SK-N-SH (cell line): ENCODE results near the gene GAS7. TPM values are rescaled to one million over a fixed set of nuclear protein-coding genes. Genes with fewer than 3 reads are reported as not detected.

Source experiments
- CTCF ChIA-PET: fragments of 300-600, 350-600 bp; formaldehyde crosslinking; extraction: SDS; loops from one replicate; lab custom pipeline; 2021; lab: Yijun Ruan, JAX
- POLR2A ChIA-PET: fragments of 350-600 bp; sonication (Branson Sonifier 250); formaldehyde crosslinking; extraction: SDS; loops from one replicate; lab custom pipeline; 2020; ENCODE audit warnings: antibody characterized with exemption, inconsistent platforms; lab: Yijun Ruan, JAX
- DNase-seq: peaks from one replicate; pipeline ENCODE4 v3.0.0; 2012
- H2AFZ ChIP-seq: fragments of 200-600 bp; sonication (generic); 2 replicates; pipeline ENCODE4 v1.8.1; 2016; ENCODE audit warnings: antibody characterized with exemption, mild to moderate bottlenecking, low read depth
- H3F3A ChIP-seq: fragments of 200-600 bp; sonication (generic); replicated peaks from 2 replicates; pipeline ENCODE3; 2016; ENCODE audit warnings: antibody characterized with exemption, mild to moderate bottlenecking; ENCODE audit not compliant: insufficient read depth
- H3K27ac ChIP-seq, 2 experiments: fragments of 200-500 bp in 1 of 2; fragments of 200-600 bp in 1 of 2; sonication (Bioruptor generic) in 1 of 2; sonication (generic), shearing (Covaris generic) in 1 of 2; 2 replicates each; pipeline versions ENCODE4 v1.5.1 to v1.6.1; 2014 to 2016; ENCODE audit warnings: low read depth in 2 of 2, inconsistent platforms in 1 of 2, low read length in 1 of 2, mild to moderate bottlenecking in 1 of 2, mixed read lengths in 1 of 2
- H3K27me3 ChIP-seq: fragments of 200-600 bp; sonication (generic), shearing (Covaris generic); 2 replicates; pipeline ENCODE4 v1.6.1; 2016; ENCODE audit warnings: mixed run types; ENCODE audit not compliant: insufficient read depth
- H3K36me3 ChIP-seq, 2 experiments: fragments of 200-500 bp in 1 of 2; fragments of 200-600 bp in 1 of 2; sonication (Bioruptor generic) in 1 of 2; sonication (generic) in 1 of 2; replicated peaks in 1 of 2; 2 replicates each; pipeline versions ENCODE3 to v1.5.1; 2014 to 2016; ENCODE audit warnings: low read length in 1 of 2, mild to moderate bottlenecking in 1 of 2; ENCODE audit not compliant: insufficient read depth in 2 of 2, control insufficient read depth in 1 of 2
- H3K4me1 ChIP-seq, 2 experiments: fragments of 200-500 bp in 1 of 2; fragments of 200-600 bp in 1 of 2; sonication (Bioruptor generic) in 1 of 2; sonication (generic), shearing (Covaris generic) in 1 of 2; 2 replicates each; pipeline versions ENCODE4 v1.5.1 to v1.6.1; 2014 to 2016; ENCODE audit warnings: low read depth in 1 of 2, low read length in 1 of 2, mixed run types in 1 of 2; ENCODE audit not compliant: insufficient read depth in 2 of 2, control insufficient read depth in 1 of 2
- H3K4me2 ChIP-seq: fragments of 200-600 bp; sonication (generic), shearing (Covaris generic); 2 replicates; pipeline ENCODE4 v1.6.1; 2017; ENCODE audit warnings: mixed run types
- H3K4me3 ChIP-seq, 2 experiments: fragments of 200-500 bp in 1 of 2; fragments of 200-600 bp in 1 of 2; sonication (Bioruptor generic) in 1 of 2; sonication (generic), shearing (Covaris generic) in 1 of 2; 2 replicates each; pipeline versions ENCODE4 v1.5.1 to v1.8.1; 2014 to 2016; ENCODE audit warnings: low read depth in 2 of 2, inconsistent platforms in 1 of 2, low read length in 1 of 2, mild to moderate bottlenecking in 1 of 2, mixed read lengths in 1 of 2, moderate library complexity in 1 of 2
- H3K79me2 ChIP-seq: fragments of 200-600 bp; sonication (generic); 2 replicates; pipeline ENCODE4 v1.8.1; 2017; ENCODE audit warnings: mild to moderate bottlenecking; ENCODE audit not compliant: insufficient read depth
- H3K9ac ChIP-seq: fragments of 200-600 bp; sonication (generic); 2 replicates; pipeline ENCODE4 v1.6.1; 2017; ENCODE audit warnings: mixed run types
- H3K9me2 ChIP-seq: fragments of 200-600 bp; sonication (generic); 2 replicates; pipeline ENCODE4 v1.6.1; 2017; ENCODE audit warnings: mixed run types
- H3K9me3 ChIP-seq: fragments of 200-600 bp; sonication (generic); 2 replicates; pipeline ENCODE4 v1.6.1; 2017; ENCODE audit warnings: mixed run types, mild to moderate bottlenecking, moderate library complexity
- H4K20me1 ChIP-seq: fragments of 200-600 bp; sonication (generic); 2 replicates; pipeline ENCODE4 v1.6.1; 2017; ENCODE audit warnings: mild to moderate bottlenecking, mixed run types; ENCODE audit not compliant: insufficient read depth
- ELF1 ChIP-seq: IDR thresholded peaks from 2 replicates; pipeline ENCODE4 v1.4.0; 2012
- EP300 ChIP-seq, 2 experiments: IDR thresholded peaks; 2 replicates each; pipeline versions ENCODE4 v1.4.0 to v1.6.1; 2012; ENCODE audit warnings: borderline replicate concordance in 1 of 2, low read depth in 1 of 2, low read length in 1 of 2
- EZH2phosphoT487 ChIP-seq: fragments of 200-600 bp; sonication (generic); IDR thresholded peaks from 2 replicates; pipeline ENCODE4 v1.6.1; 2017; ENCODE audit warnings: low read depth, mixed run types, mild to moderate bottlenecking, antibody characterized with exemption, moderate library complexity, borderline replicate concordance
- GABPA ChIP-seq: IDR thresholded peaks from 2 replicates; pipeline ENCODE4 v1.4.0; 2012; ENCODE audit warnings: low read depth, mild to moderate bottlenecking
- GATA2 ChIP-seq: sonication (generic); formaldehyde crosslinking; IDR thresholded peaks from 2 replicates; pipeline ENCODE4 v1.5.0; 2020; ENCODE audit warnings: mild to moderate bottlenecking, missing genetic modification reagents
- MEF2A ChIP-seq: IDR thresholded peaks from 2 replicates; pipeline ENCODE4 v1.4.0; 2012; ENCODE audit warnings: low read depth, borderline replicate concordance
- RCOR1 ChIP-seq: fragments of 150-350 bp; IDR thresholded peaks from 2 replicates; pipeline ENCODE4 v1.6.1; 2017; ENCODE audit warnings: antibody characterized with exemption, low read length
- RFX5 ChIP-seq: IDR thresholded peaks from 2 replicates; pipeline ENCODE4 v1.6.1; 2012; ENCODE audit warnings: mild to moderate bottlenecking, improper control_type of control experiment, low read length
- RXRA ChIP-seq: IDR thresholded peaks from 2 replicates; pipeline ENCODE4 v1.4.0; 2012; ENCODE audit warnings: low read depth, mild to moderate bottlenecking, borderline replicate concordance
- TCF12 ChIP-seq: IDR thresholded peaks from 2 replicates; pipeline ENCODE4 v1.4.0; 2012
- YY1 ChIP-seq: IDR thresholded peaks from 2 replicates; pipeline ENCODE4 v1.4.0; 2012; ENCODE audit warnings: low read depth, mild to moderate bottlenecking
- WGBS: methylation state at CpG from one replicate; pipeline ENCODE4 v1.1.6; 2017; ENCODE audit warnings: low lambda C conversion rate; 5-methylcytosine and 5-hydroxymethylcytosine counted together
- polyA plus RNA-seq, 3 experiments: library from polyadenylated mRNA; depleted of rRNA; stranded (reverse); fragments of >200 nt; gene quantifications; 2 replicates each; pipeline ENCODE4 v1.2.3, GENCODE V29; 2012
- TF ChIP-seq, protein P1 (sequence below): fragments of 150-350 bp; IDR thresholded peaks from 2 replicates; pipeline ENCODE4 v1.6.1; 2016; ENCODE audit warnings: mild to moderate bottlenecking, low read depth, low read length
- TF ChIP-seq, protein P2 (sequence below): fragments of 200-600 bp; sonication (generic); IDR thresholded peaks from 2 replicates; pipeline ENCODE4 v1.6.1; 2017; ENCODE audit warnings: antibody characterized with exemption, mild to moderate bottlenecking, moderate library complexity
- TF ChIP-seq, protein P3 (sequence below): fragments of 150-350 bp; IDR thresholded peaks from 2 replicates; pipeline ENCODE4 v1.6.1; 2017; ENCODE audit warnings: antibody characterized with exemption, low read length, low read depth, borderline replicate concordance

The GAS7 gene
- polyA plus RNA-seq, 1 of the 3 experiments (the other 2 are of a cell fraction) = 0.12 TPM

DNA sequence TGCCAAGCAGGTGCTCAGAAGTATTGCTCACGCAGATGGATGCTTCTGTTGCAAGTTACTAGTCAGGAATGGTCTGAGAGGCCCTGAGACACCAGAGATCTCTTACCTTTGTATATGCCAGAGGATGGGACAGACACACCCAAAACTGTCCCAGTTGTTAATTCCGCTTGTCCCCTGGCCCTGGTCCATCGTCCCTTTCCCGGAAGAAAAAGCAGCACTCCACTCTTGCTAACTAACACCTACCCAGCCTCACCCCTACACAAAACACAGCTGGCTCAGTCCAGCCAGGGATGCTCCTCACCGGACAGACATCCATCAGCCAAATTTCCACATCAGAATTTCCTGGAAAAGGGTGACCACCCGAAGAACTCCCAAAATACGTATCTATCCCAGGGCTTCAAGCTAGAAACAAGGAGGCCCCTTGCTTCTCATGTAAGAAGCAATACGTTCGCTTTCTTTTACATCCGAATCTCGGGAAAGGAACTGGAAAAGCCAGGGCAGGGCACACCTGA lies 2.0 kb downstream of the GAS7 start:
- no peak for DNase-seq
- Histone ChIP-seq H2AFZ (no peak overlapping the region), H3K27ac (no peak overlapping the region), H3K4me2 (no peak overlapping the region), H3K4me1 (no peaks in the 10 kb centered on the region), H3K79me2 (no peaks in the 10 kb centered on the region), H3K9me3 (no peaks in the 10 kb centered on the region), H3K4me3 (no peak overlapping the region), H3K9ac (no peak overlapping the region), H3K27me3 (peaks cover 50% of the 10 kb centered on the region), H3F3A (no peaks in the 10 kb centered on the region), H3K36me3 (no peaks in the 10 kb centered on the region), H4K20me1 (no peaks in the 10 kb centered on the region), H3K9me2 (no peaks in the 10 kb centered on the region)
- TF ChIP-seq, protein P1, sequence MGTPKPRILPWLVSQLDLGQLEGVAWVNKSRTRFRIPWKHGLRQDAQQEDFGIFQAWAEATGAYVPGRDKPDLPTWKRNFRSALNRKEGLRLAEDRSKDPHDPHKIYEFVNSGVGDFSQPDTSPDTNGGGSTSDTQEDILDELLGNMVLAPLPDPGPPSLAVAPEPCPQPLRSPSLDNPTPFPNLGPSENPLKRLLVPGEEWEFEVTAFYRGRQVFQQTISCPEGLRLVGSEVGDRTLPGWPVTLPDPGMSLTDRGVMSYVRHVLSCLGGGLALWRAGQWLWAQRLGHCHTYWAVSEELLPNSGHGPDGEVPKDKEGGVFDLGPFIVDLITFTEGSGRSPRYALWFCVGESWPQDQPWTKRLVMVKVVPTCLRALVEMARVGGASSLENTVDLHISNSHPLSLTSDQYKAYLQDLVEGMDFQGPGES = no peak
- TF ChIP-seq, protein P2, sequence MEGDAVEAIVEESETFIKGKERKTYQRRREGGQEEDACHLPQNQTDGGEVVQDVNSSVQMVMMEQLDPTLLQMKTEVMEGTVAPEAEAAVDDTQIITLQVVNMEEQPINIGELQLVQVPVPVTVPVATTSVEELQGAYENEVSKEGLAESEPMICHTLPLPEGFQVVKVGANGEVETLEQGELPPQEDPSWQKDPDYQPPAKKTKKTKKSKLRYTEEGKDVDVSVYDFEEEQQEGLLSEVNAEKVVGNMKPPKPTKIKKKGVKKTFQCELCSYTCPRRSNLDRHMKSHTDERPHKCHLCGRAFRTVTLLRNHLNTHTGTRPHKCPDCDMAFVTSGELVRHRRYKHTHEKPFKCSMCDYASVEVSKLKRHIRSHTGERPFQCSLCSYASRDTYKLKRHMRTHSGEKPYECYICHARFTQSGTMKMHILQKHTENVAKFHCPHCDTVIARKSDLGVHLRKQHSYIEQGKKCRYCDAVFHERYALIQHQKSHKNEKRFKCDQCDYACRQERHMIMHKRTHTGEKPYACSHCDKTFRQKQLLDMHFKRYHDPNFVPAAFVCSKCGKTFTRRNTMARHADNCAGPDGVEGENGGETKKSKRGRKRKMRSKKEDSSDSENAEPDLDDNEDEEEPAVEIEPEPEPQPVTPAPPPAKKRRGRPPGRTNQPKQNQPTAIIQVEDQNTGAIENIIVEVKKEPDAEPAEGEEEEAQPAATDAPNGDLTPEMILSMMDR = no peak
- TF ChIP-seq ELF1 = no peak
- no peak for TF ChIP-seq EZH2phosphoT487
- TF ChIP-seq RXRA = no peak
- no peak for TF ChIP-seq RFX5
- no peak for TF ChIP-seq EP300 (IDR thresholded peaks at IDR 0.05; ENCODE audit: borderline replicate concordance in 1 of 2, low read depth in 1 of 2, low read length in 1 of 2)
- TF ChIP-seq GATA2 (CRISPR knock-in tag) = no peak
- TF ChIP-seq YY1 = no peak
- TF ChIP-seq, protein P3, sequence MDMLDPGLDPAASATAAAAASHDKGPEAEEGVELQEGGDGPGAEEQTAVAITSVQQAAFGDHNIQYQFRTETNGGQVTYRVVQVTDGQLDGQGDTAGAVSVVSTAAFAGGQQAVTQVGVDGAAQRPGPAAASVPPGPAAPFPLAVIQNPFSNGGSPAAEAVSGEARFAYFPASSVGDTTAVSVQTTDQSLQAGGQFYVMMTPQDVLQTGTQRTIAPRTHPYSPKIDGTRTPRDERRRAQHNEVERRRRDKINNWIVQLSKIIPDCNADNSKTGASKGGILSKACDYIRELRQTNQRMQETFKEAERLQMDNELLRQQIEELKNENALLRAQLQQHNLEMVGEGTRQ = no peak
- TF ChIP-seq TCF12 = no peak
- TF ChIP-seq MEF2A = no peak
- POLR2A ChIA-PET = no interaction called here
- CTCF ChIA-PET = interaction anchor here (1.1 to 1.5 kb wide), 4 partner anchors 12 to 120 kb away, joined by 3 to 4 read pairs (median 3); no protein-coding TSS in a partner anchor
- 21% methylated on average over 10 of the region's 11 CpGs for WGBS

DNA sequence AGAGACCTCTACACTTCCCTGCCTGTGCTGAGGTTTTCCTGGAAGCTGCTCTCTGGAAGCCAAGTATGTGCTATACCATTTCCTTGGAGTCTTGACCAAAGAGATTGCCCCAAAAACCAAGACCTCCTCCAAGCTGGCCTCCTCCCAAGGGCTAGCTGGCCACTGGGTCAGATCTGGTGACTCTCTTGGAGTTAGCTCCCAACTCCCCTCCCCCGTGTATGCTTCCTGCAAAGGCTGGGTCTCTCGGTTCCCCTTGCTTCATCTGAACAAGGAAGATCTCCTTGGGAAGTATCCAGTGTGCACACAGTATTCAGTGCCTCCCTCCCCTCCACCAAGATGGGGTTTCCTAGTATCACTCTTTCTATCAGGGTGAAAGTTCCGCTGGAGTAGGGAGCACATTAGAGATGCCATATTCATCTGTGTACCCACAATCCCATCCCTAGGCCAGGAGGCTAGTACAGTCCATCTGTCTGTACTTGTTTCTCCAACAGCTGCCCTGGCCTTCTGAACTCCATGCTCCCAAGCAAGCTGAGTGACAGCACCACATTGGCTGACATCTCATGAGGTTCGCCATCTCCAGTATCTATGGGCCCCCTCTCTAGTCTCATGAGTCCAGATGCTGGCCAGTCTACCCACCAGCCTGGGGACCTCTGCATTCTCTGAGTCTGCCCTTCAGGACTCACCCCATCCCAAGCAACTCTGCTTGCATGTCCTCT lies 3.2 kb downstream of the GAS7 start:
- H4K20me1 ChIP-seq = no peaks in the 10 kb centered on the region
- DNase-seq = no peak
- H3K27me3 ChIP-seq = peaks cover 43% of the 10 kb centered on the region
- no peaks in the 10 kb centered on the region for H3K4me1 ChIP-seq
- ChIA-PET CTCF (interaction anchor here (1.1 to 1.5 kb wide), 2 partner anchors 13 to 29 kb away, joined by 3 read pairs; no protein-coding TSS in a partner anchor), POLR2A (no interaction called here)
- no peaks in the 10 kb centered on the region for H3K79me2 ChIP-seq
- H3K9me3 ChIP-seq = no peaks in the 10 kb centered on the region
- H3K27ac ChIP-seq = no peak overlapping the region
- no peak overlapping the region for H3K4me2 ChIP-seq
- H2AFZ ChIP-seq = no peak overlapping the region
- no peaks in the 10 kb centered on the region for H3F3A ChIP-seq
- no peak overlapping the region for H3K9ac ChIP-seq
- no peak overlapping the region for H3K4me3 ChIP-seq
- 11% methylated on average over 4 of the region's 4 CpGs for WGBS
- H3K36me3 ChIP-seq = no peaks in the 10 kb centered on the region
- H3K9me2 ChIP-seq = no peaks in the 10 kb centered on the region
- TF ChIP-seq GABPA (no peak), RCOR1 (no peak), EP300 (IDR thresholded peaks at IDR 0.05; ENCODE audit: borderline replicate concordance in 1 of 2, low read depth in 1 of 2, low read length in 1 of 2) (no peak)
